HG02970 (cell line): ENCODE data around the gene CLEC3B.
"Not testable (repeated sequence)": the region's sequence is repeated elsewhere in the genome, so short reads cannot be mapped to it uniquely, and the experiment has no call there.

Source experiments
- ATAC-seq: cut with Tn5 transposase; IDR thresholded peaks from one replicate; pipeline ENCODE4 v1.9.1; 2021; ENCODE audit warnings: mild to moderate bottlenecking, moderate library complexity, moderate number of reproducible peaks; ENCODE audit not compliant: unreplicated experiment, low FRiP score

The CLEC3B gene

GRCh38 chr3:45033791-45034190 lies 7.7 kb downstream of the CLEC3B start:
- ATAC-seq: no peak

GRCh38 chr3:45034612-45035252 lies 8.6 kb downstream of the CLEC3B start:
- ATAC-seq: no peak

GRCh38 chr3:45035441-45036301 lies 9.6 kb downstream of the CLEC3B start:
- ATAC-seq: no peak

- ATAC-seq: peak; percentile 44
These were observed 11.8 kb downstream of the CLEC3B start for GRCh38 chr3:45037720-45038455.

GRCh38 chr3:45041666-45042065 lies 15.6 kb downstream of the CLEC3B start:
- ATAC-seq: no peak

GRCh38 chr3:45042162-45042561 lies 16.1 kb downstream of the CLEC3B start:
- ATAC-seq: no peak

- no peak for ATAC-seq
These were observed 17.7 kb downstream of the CLEC3B start for GRCh38 chr3:45043728-45044299.

- ATAC-seq: no peak
These were observed 22.1 kb downstream of the CLEC3B start for GRCh38 chr3:45048244-45048643.

- ATAC-seq: no peak
These were observed 23.7 kb downstream of the CLEC3B start for GRCh38 chr3:45049807-45050206.

- no peak for ATAC-seq
These were observed 25.6 kb downstream of the CLEC3B start for GRCh38 chr3:45051685-45052084.

GRCh38 chr3:45053805-45054195 lies 27.7 kb downstream of the CLEC3B start:
- ATAC-seq: not testable (repeated sequence)

- ATAC-seq: no peak
These were observed 28.2 kb downstream of the CLEC3B start for GRCh38 chr3:45054196-45054857.

GRCh38 chr3:45055032-45055410 lies 28.9 kb downstream of the CLEC3B start:
- ATAC-seq: no peak

- no peak for ATAC-seq
These were observed 29.5 kb downstream of the CLEC3B start for GRCh38 chr3:45055411-45056143.

GRCh38 chr3:45056608-45057301 lies 30.7 kb downstream of the CLEC3B start:
- ATAC-seq: no peak

GRCh38 chr3:45057557-45057956 lies 31.5 kb downstream of the CLEC3B start:
- no peak for ATAC-seq

GRCh38 chr3:45059132-45059531 lies 33.0 kb downstream of the CLEC3B start:
- ATAC-seq: no peak

GRCh38 chr3:45060165-45060892 lies 34.2 kb downstream of the CLEC3B start:
- no peak for ATAC-seq

- no peak for ATAC-seq
These were observed 36.6 kb downstream of the CLEC3B start for GRCh38 chr3:45062697-45063070.
